Smooth muscle cell (in vitro differentiated cells): ENCODE results near the gene BCAT1. TPM values are rescaled to one million over a fixed set of nuclear protein-coding genes. Genes with fewer than 3 reads are reported as not detected.
"Not testable (repeated sequence)": the region's sequence is repeated elsewhere in the genome, so short reads cannot be mapped to it uniquely, and the experiment has no call there.

Source experiments
- DNase-seq: peaks from one replicate; lab custom pipeline; 2025; ENCODE audit not compliant: unreplicated experiment; lab: John Stamatoyannopoulos, UW
- H2AFZ ChIP-seq: fragments of 200-600 bp; sonication (generic); 2 replicates; pipeline ENCODE4 v1.6.0; 2016; ENCODE audit warnings: antibody characterized with exemption, low read depth, mild to moderate bottlenecking
- H3F3A ChIP-seq: fragments of 200-600 bp; sonication (generic); 2 replicates; pipeline ENCODE4 v1.6.0; 2017; ENCODE audit warnings: antibody characterized with exemption, low read depth
- H3K27ac ChIP-seq: fragments of 200-600 bp; sonication (generic); 2 replicates; pipeline ENCODE4 v1.5.1; 2016; ENCODE audit warnings: low read depth, mild to moderate bottlenecking
- H3K27me3 ChIP-seq: fragments of 200-600 bp; sonication (generic); 2 replicates; pipeline ENCODE4 v1.6.1; 2016; ENCODE audit warnings: low read depth, mild to moderate bottlenecking
- H3K36me3 ChIP-seq: fragments of 200-600 bp; sonication (generic); 2 replicates; pipeline ENCODE4 v1.5.1; 2016; ENCODE audit warnings: low read depth
- H3K4me1 ChIP-seq: fragments of 200-600 bp; sonication (generic); 2 replicates; pipeline ENCODE4 v1.5.1; 2016; ENCODE audit warnings: low read depth
- H3K4me2 ChIP-seq: fragments of 200-600 bp; sonication (generic); 2 replicates; pipeline ENCODE4 v1.6.0; 2016; ENCODE audit warnings: mild to moderate bottlenecking
- H3K4me3 ChIP-seq: fragments of 200-600 bp; sonication (generic); 2 replicates; pipeline ENCODE4 v1.5.1; 2016; ENCODE audit warnings: mild to moderate bottlenecking
- H3K79me2 ChIP-seq: fragments of 200-600 bp; sonication (generic); 2 replicates; pipeline ENCODE4 v1.6.0; 2016; ENCODE audit warnings: low read depth, mild to moderate bottlenecking
- H3K9ac ChIP-seq: fragments of 200-600 bp; sonication (generic); 2 replicates; pipeline ENCODE4 v1.6.0; 2016; ENCODE audit warnings: low read depth
- H3K9me3 ChIP-seq: fragments of 200-600 bp; sonication (generic); replicated peaks from 2 replicates; pipeline ENCODE4 v1.5.1; 2016; ENCODE audit warnings: low read depth
- H4K20me1 ChIP-seq: fragments of 200-600 bp; sonication (generic); 2 replicates; pipeline ENCODE4 v1.6.0; 2016; ENCODE audit warnings: low read depth
- WGBS: methylation state at CpG from one replicate; pipeline ENCODE4 v1.1.7; 2016; ENCODE audit warnings: low lambda C conversion rate; 5-methylcytosine and 5-hydroxymethylcytosine counted together
- polyA plus RNA-seq: library from polyadenylated mRNA; unstranded; fragments of >200 nt; fragmentation: Nextera tagmentation; extraction: Ambion mirVana; gene quantifications from 2 replicates; pipeline ENCODE4 v1.2.1, GENCODE V29; 2016
- total RNA-seq: library from RNA; depleted of rRNA; stranded (reverse); fragments of >200 nt; gene quantifications from 2 replicates; pipeline ENCODE4 v1.2.3, GENCODE V29; 2014
- TF ChIP-seq, protein P1 (sequence below): fragments of 200-600 bp; sonication (generic); IDR thresholded peaks from 2 replicates; pipeline ENCODE4 v1.5.1; 2017; ENCODE audit warnings: borderline replicate concordance, mild to moderate bottlenecking, antibody characterized with exemption; ENCODE audit not compliant: insufficient read depth, poor library complexity, severe bottlenecking

The BCAT1 gene
- total and polyA plus RNA-seq, 2 experiments from 2014 or later, result 78.2 to 174 TPM

DNA sequence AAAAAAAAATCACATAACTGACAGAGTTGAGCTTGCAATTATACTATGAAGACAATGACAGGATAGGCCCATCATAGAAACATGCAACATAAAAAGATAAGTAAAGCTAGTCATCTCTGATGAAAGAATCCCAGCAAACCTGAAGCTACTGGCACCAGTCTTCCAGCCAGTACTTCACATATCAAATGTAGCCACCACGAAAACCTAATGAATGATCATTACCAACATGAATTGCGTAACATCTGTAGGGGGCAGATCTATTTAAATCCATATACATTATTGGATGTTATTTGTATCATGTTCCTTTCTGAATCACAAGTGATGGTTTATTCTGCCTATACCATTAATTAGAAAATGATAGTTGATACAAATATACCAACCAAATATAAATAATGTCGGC lies 73.9 kb downstream of the BCAT1 start:
- no peak overlapping the region for H3K9ac ChIP-seq
- no peak overlapping the region for H2AFZ ChIP-seq
- 98% methylated on average over 3 of the region's 3 CpGs for WGBS
- H3K79me2 ChIP-seq, result peaks cover 15% of the 10 kb centered on the region
- no peak for DNase-seq
- H3K4me3 ChIP-seq, result no peak overlapping the region
- H3K27me3 ChIP-seq, result no peaks in the 10 kb centered on the region
- H3K9me3 ChIP-seq, result no peaks in the 10 kb centered on the region
- H3K36me3 ChIP-seq, result peaks cover 22% of the 10 kb centered on the region
- H4K20me1 ChIP-seq, result peaks cover 20% of the 10 kb centered on the region
- TF ChIP-seq, protein P1, sequence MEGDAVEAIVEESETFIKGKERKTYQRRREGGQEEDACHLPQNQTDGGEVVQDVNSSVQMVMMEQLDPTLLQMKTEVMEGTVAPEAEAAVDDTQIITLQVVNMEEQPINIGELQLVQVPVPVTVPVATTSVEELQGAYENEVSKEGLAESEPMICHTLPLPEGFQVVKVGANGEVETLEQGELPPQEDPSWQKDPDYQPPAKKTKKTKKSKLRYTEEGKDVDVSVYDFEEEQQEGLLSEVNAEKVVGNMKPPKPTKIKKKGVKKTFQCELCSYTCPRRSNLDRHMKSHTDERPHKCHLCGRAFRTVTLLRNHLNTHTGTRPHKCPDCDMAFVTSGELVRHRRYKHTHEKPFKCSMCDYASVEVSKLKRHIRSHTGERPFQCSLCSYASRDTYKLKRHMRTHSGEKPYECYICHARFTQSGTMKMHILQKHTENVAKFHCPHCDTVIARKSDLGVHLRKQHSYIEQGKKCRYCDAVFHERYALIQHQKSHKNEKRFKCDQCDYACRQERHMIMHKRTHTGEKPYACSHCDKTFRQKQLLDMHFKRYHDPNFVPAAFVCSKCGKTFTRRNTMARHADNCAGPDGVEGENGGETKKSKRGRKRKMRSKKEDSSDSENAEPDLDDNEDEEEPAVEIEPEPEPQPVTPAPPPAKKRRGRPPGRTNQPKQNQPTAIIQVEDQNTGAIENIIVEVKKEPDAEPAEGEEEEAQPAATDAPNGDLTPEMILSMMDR, result no peak
- H3K27ac ChIP-seq, result no peak overlapping the region
- H3K4me2 ChIP-seq, result no peak overlapping the region
- H3K4me1 ChIP-seq, result no peaks in the 10 kb centered on the region
- no peaks in the 10 kb centered on the region for H3F3A ChIP-seq

DNA sequence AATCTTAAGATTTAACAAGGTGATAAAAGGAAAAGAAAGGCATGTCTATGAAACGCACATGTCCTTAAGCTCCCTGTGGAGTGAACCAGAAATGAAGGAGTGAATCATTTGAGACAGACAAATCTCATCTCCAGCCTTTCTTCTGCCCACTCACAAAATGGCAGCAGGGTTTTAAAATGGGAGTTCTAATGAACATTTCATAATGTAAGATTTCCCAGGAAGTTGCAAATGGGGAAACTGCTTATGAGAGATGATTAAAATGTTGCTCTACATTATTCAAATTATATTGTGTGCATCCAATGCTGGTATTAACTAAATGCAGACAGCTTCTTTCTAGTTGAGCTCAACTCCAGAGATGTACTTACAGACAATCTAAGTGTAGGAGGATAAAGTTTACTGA lies 76.7 kb downstream of the BCAT1 start:
- no peaks in the 10 kb centered on the region for H3K4me1 ChIP-seq
- TF ChIP-seq, protein P1, result no peak
- DNase-seq, result no peak
- H3K79me2 ChIP-seq, result peaks cover 15% of the 10 kb centered on the region
- H3K36me3 ChIP-seq, result peaks cover 13% of the 10 kb centered on the region
- no peaks in the 10 kb centered on the region for H3K27me3 ChIP-seq
- no peak overlapping the region for H3K4me3 ChIP-seq
- 62% methylated on average over 1 of the region's 1 CpG for WGBS
- H4K20me1 ChIP-seq, result peaks cover 9% of the 10 kb centered on the region
- H3K9ac ChIP-seq, result no peak overlapping the region
- no peak overlapping the region for H3K27ac ChIP-seq
- H2AFZ ChIP-seq, result no peak overlapping the region
- H3K4me2 ChIP-seq, result no peak overlapping the region
- H3F3A ChIP-seq, result no peaks in the 10 kb centered on the region
- no peaks in the 10 kb centered on the region for H3K9me3 ChIP-seq

DNA sequence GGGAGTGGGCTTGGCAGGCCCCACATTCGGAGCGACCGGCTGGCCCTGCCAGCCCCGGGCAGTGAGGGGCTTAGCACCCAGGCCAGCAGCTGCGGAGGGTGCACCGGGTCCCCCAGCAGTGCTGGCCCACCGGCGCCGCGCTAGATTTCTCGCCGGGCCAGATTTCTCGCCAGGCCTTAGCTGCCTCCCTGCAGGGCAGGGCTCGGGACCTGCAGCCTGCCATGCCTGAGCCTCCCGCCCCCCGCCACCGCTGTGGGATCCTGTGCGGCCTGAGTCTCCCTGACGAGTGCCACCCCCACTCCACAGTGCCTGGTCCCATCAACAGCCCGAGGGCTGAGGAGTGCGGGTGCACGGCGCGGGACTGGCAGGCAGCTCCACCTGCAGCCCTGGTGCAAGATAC lies 82.8 kb downstream of the BCAT1 start:
- 98% methylated on average over 24 of the region's 24 CpGs for WGBS
- peaks cover 13% of the 10 kb centered on the region for H3K4me1 ChIP-seq
- H3K9ac ChIP-seq, H3K4me3 ChIP-seq, H3K4me2 ChIP-seq, H2AFZ ChIP-seq, H3K36me3 ChIP-seq, H3K79me2 ChIP-seq, DNase-seq, H3K27ac ChIP-seq, H3F3A ChIP-seq, H3K27me3 ChIP-seq, H3K9me3 ChIP-seq: not testable (repeated sequence)
- peaks cover 13% of the 10 kb centered on the region for H4K20me1 ChIP-seq

DNA sequence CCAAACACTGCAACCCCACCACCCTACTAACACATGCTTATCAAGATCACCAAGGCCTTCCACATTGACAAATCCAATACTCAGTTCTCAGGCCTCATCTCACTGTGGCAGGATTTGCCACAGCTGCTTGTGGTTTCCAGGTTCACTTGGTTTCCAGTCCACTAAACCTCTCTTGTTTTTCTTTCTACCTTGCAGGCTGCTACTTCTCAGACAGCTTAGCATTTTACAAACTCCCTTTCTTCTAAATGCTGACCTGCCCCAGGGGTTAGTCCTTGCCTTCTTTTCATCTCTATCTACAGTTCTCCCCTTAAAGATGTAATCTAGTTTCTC lies 84.1 kb downstream of the BCAT1 start:
- no peak overlapping the region for H2AFZ ChIP-seq
- H3K4me2 ChIP-seq, result peak overlapping the region; percentile 49
- peaks cover 8% of the 10 kb centered on the region for H3K36me3 ChIP-seq
- peaks cover 13% of the 10 kb centered on the region for H4K20me1 ChIP-seq
- H3F3A ChIP-seq, result no peaks in the 10 kb centered on the region
- H3K4me3 ChIP-seq, result no peak overlapping the region
- peak overlapping the region; percentile 76 for H3K27ac ChIP-seq
- peak overlapping the region; percentile 15 for H3K9ac ChIP-seq
- H3K4me1 ChIP-seq, result peaks cover 13% of the 10 kb centered on the region
- TF ChIP-seq, protein P1, result no peak
- H3K79me2 ChIP-seq, result no peaks in the 10 kb centered on the region
- H3K9me3 ChIP-seq, result no peaks in the 10 kb centered on the region
- DNase-seq, result no peak
- H3K27me3 ChIP-seq, result no peaks in the 10 kb centered on the region
